Tibial nerve (tissue), 4 donors: ENCODE measurements around the gene RSPH1. TPM values are rescaled to one million over a fixed set of nuclear protein-coding genes. Genes with fewer than 3 reads are reported as not detected.

ENCODE experiments used
- DNase-seq, 2 donors: peaks; one replicate each; pipeline ENCODE4 v3.0.0-alpha.2; 2019; ENCODE audit warnings: low spot score in 2 of 2
- H3K27ac ChIP-seq, 4 donors: fragments of 200-600 bp; sonication (generic) in 3 of 4; one replicate each; pipeline ENCODE4 v1.5.1; 2017 to 2019; ENCODE audit warnings: mild to moderate bottlenecking in 1 of 4
- H3K27me3 ChIP-seq, 2 donors: fragments of 200-600 bp; sonication (generic) in 1 of 2; one replicate each; pipeline versions ENCODE4 v1.5.1 to v1.6.0; 2017 to 2019
- H3K36me3 ChIP-seq, 3 donors: fragments of 200-600 bp; sonication (generic); one replicate each; pipeline ENCODE4 v1.5.1; 2018 to 2019
- H3K4me1 ChIP-seq, 4 donors: fragments of 200-600 bp; sonication (generic) in 3 of 4; one replicate each; pipeline ENCODE4 v1.5.1; 2017 to 2019
- H3K4me3 ChIP-seq, 4 donors: fragments of 200-600 bp; sonication (generic) in 3 of 4; one replicate each; pipeline ENCODE4 v1.5.1; 2017 to 2019; ENCODE audit warnings: mild to moderate bottlenecking in 1 of 4, moderate library complexity in 1 of 4
- H3K9me3 ChIP-seq, 4 donors: fragments of 200-600 bp; sonication (generic) in 3 of 4; one replicate each; pipeline ENCODE4 v1.5.1; 2017 to 2019
- CTCF ChIP-seq, 5 experiments: fragments of 200-600 bp in 3 of 5; fragments of 450-650 bp in 2 of 5; sonication (generic) in 3 of 5; IDR thresholded peaks; one replicate each; pipeline ENCODE4 v1.5.1; 2016 to 2019; ENCODE audit warnings: antibody characterized with exemption in 5 of 5, mild to moderate bottlenecking in 3 of 5, moderate library complexity in 2 of 5
- EP300 ChIP-seq, 2 donors: sonication (generic); formaldehyde crosslinking; IDR thresholded peaks; one replicate each; pipeline ENCODE4 v1.6.1; 2017; ENCODE audit warnings: antibody characterized with exemption in 2 of 2, mild to moderate bottlenecking in 1 of 2
- POLR2A ChIP-seq, 2 donors: fragments of 450-650 bp; IDR thresholded peaks; one replicate each; pipeline ENCODE4 v1.6.1; 2017; ENCODE audit warnings: antibody characterized with exemption in 2 of 2, mild to moderate bottlenecking in 2 of 2, moderate library complexity in 2 of 2
- WGBS, 2 donors: methylation state at CpG; one replicate each; pipeline ENCODE4 v1.1.5; 2018; 5-methylcytosine and 5-hydroxymethylcytosine counted together
- total RNA-seq, 4 donors: library from RNA; depleted of rRNA; stranded (reverse); fragments of >200 nt; gene quantifications; one replicate each; pipeline ENCODE4 v1.1.0, GENCODE V29; 2016

RSPH1 gene
- total RNA-seq, 4 donors from 2014 or later, result 0.21 to 1.7 TPM; not detected in 2

DNA sequence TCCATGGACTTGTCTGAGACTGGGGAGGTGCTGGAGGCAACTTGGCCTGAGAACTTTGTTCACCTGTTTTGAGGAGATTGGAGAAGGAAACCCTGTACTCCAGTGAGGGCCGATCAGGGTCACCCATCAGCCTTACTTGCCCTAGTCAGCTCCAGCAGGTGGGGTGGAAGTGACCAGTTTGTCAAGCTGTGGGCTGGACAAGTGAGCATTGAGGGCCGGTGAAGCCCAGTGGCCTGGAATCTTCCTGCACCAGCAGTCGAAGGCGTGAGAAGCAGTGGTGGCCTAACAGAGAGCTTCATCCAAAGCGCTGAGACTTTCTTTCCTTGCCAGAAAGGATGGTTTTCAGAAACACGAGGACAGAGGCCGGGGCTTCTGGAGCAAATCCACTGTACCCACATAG lies 27.2 kb upstream of the RSPH1 start:
- no peaks in the 10 kb centered on the region for H3K9me3 ChIP-seq
- H3K4me3 ChIP-seq, result no peak overlapping the region
- WGBS, 2 donors, result 88 to 89% methylated on average over 6 to 7 of the region's 7 CpGs
- peaks cover 0 to 31% (median 17%) of the 10 kb centered on the region in 4 donors for H3K4me1 ChIP-seq
- no peak for DNase-seq
- peak overlapping the region in 2 of 4 donors; percentile 12 to 80 for H3K27ac ChIP-seq
- TF ChIP-seq POLR2A (IDR thresholded peaks at IDR 0.05), result no peak
- TF ChIP-seq EP300 (IDR thresholded peaks at IDR 0.05), result no peak
- no peak for TF ChIP-seq CTCF (IDR thresholded peaks at IDR 0.05)
- H3K36me3 ChIP-seq, result peaks cover 0 to 27% (median 0%) of the 10 kb centered on the region in 3 donors
- no peaks in the 10 kb centered on the region for H3K27me3 ChIP-seq

GRCh38 chr21:42522771-42523170 lies 26.7 kb upstream of the RSPH1 start:
- Histone ChIP-seq H3K27me3 (no peaks in the 10 kb centered on the region), H3K9me3 (no peaks in the 10 kb centered on the region), H3K27ac (no peak overlapping the region), H3K36me3 (peaks cover 0 to 27% (median 0%) of the 10 kb centered on the region in 3 donors), H3K4me3 (no peak overlapping the region), H3K4me1 (peaks cover 0 to 29% (median 17%) of the 10 kb centered on the region in 4 donors)
- no peak for DNase-seq
- no peak for TF ChIP-seq CTCF (IDR thresholded peaks at IDR 0.05)
- no peak for TF ChIP-seq POLR2A (IDR thresholded peaks at IDR 0.05)
- no peak for TF ChIP-seq EP300 (IDR thresholded peaks at IDR 0.05)
- WGBS, 2 donors, result 88 to 98% methylated on average over 1 to 8 of the region's 8 CpGs

DNA sequence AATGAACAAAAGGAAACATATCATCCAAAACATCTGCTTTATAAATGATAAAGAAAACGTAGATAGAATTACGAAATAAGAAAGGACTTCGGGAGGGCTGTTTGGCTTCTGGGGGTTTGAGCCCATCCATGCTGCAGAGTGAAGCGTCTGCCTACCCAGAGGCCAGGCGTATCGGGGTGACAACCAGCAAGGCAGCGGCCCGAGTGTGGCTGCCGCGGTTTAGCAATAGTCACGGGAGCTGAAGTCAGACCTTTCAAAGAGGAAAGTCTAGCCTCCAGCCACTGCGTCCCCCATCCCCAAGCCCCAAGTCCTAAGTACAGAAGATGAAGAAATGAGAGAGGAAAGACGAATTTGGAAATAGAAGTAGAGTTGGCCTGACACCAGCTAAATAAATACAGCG lies 26.2 kb upstream of the RSPH1 start:
- no peak overlapping the region for H3K27ac ChIP-seq
- DNase-seq, result no peak
- WGBS, 2 donors, result 92 to 95% methylated on average over 14 of the region's 14 CpGs
- H3K9me3 ChIP-seq, result no peaks in the 10 kb centered on the region
- TF ChIP-seq EP300 (IDR thresholded peaks at IDR 0.05), result no peak
- TF ChIP-seq POLR2A (IDR thresholded peaks at IDR 0.05), result no peak
- TF ChIP-seq CTCF (IDR thresholded peaks at IDR 0.05), result no peak
- H3K36me3 ChIP-seq, result peaks cover 0 to 27% (median 0%) of the 10 kb centered on the region in 3 donors
- peaks cover 0 to 24% (median 17%) of the 10 kb centered on the region in 4 donors for H3K4me1 ChIP-seq
- H3K4me3 ChIP-seq, result no peak overlapping the region
- H3K27me3 ChIP-seq, result no peaks in the 10 kb centered on the region

DNA sequence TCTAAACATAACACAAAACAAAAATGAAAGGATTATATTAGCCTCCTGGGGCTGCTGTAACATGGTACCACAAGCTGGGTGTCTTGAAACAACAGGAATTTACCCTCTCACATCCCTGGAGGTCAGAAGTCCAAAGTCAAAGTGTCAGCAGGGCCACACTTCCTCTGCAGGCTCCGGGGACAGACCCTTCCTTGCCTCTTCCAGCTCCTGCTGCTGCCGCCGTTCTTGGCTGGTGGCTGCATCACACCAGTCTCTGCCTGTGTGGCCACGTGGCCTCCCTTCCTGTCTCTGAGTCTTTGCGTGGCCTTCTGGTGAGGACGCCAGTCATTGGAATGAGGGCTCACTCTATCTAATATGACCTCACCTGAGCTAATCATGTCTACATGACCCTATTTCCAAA lies 25.8 kb upstream of the RSPH1 start:
- H3K9me3 ChIP-seq, result no peaks in the 10 kb centered on the region
- H3K27ac ChIP-seq, result no peak overlapping the region
- H3K4me3 ChIP-seq, result no peak overlapping the region
- peaks cover 0 to 22% (median 15%) of the 10 kb centered on the region in 4 donors for H3K4me1 ChIP-seq
- DNase-seq, result no peak
- TF ChIP-seq CTCF (IDR thresholded peaks at IDR 0.05) (no peak), EP300 (IDR thresholded peaks at IDR 0.05) (no peak), POLR2A (IDR thresholded peaks at IDR 0.05) (no peak)
- H3K36me3 ChIP-seq, result peaks cover 0 to 27% (median 0%) of the 10 kb centered on the region in 3 donors
- 76 to 79% methylated on average over 6 of the region's 6 CpGs for WGBS, 2 donors
- H3K27me3 ChIP-seq, result no peaks in the 10 kb centered on the region

DNA sequence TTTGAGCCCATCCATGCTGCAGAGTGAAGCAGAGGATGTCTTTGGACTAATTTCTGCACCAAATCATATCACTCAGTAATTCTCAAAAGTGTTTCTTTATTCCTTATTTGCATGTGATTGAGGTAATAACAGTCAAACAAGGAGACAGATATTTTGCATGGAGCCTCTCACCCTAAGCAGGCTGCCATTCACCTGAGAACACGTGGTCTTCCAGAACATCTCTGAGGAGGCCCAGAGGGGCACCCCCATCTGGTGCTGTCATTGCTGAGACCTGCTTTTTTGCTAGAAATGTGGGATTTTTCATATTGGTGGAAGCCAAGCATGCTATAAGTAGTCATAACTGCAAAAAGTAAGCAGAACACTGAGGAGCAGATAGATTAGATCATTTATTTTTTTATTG lies 25.4 kb upstream of the RSPH1 start:
- 81 to 85% methylated on average over 1 of the region's 1 CpG for WGBS, 2 donors
- Histone ChIP-seq H3K4me3 (no peak overlapping the region), H3K9me3 (no peaks in the 10 kb centered on the region), H3K27ac (no peak overlapping the region), H3K27me3 (no peaks in the 10 kb centered on the region), H3K4me1 (peaks cover 0 to 22% (median 13%) of the 10 kb centered on the region in 4 donors), H3K36me3 (peaks cover 0 to 25% (median 0%) of the 10 kb centered on the region in 3 donors)
- TF ChIP-seq EP300 (IDR thresholded peaks at IDR 0.05) (no peak), CTCF (IDR thresholded peaks at IDR 0.05) (no peak), POLR2A (IDR thresholded peaks at IDR 0.05) (no peak)
- DNase-seq, result no peak
